Astrocyte (in vitro differentiated cells and primary cell): ENCODE data around the gene EED. TPM values are rescaled to one million over a fixed set of nuclear protein-coding genes. Genes with fewer than 3 reads are reported as not detected.

Source experiments
- DNase-seq: peaks from one replicate; pipeline ENCODE4 v3.0.0-alpha.2; 2010; ENCODE audit warnings: low read depth
- FAIRE-seq: peaks from 2 replicates; lab custom pipeline; 2011; peaks lifted over from hg19 to GRCh38; lab: Jason Lieb, UNC
- H2AFZ ChIP-seq: 2 replicates; pipeline ENCODE4 v1.6.0; 2012; ENCODE audit warnings: low read depth, low read length, inconsistent platforms
- H3K27ac ChIP-seq: 2 replicates; pipeline ENCODE4 v1.5.1; 2011; ENCODE audit warnings: low read depth, low read length, inconsistent platforms
- H3K27me3 ChIP-seq: 2 replicates; pipeline ENCODE4 v1.6.0; 2011; ENCODE audit warnings: low read length, inconsistent platforms; ENCODE audit not compliant: insufficient read depth
- H3K36me3 ChIP-seq: 2 replicates; pipeline ENCODE4 v1.5.1; 2011; ENCODE audit warnings: low read length, inconsistent platforms; ENCODE audit not compliant: insufficient read depth
- H3K4me1 ChIP-seq: 2 replicates; pipeline ENCODE4 v1.5.1; 2011; ENCODE audit warnings: low read length, inconsistent platforms; ENCODE audit not compliant: insufficient read depth
- H3K4me2 ChIP-seq: 2 replicates; pipeline ENCODE4 v1.6.0; 2012; ENCODE audit warnings: low read length, inconsistent platforms
- H3K4me3 ChIP-seq: 2 replicates; pipeline ENCODE4 v1.5.1; 2011; ENCODE audit warnings: low read depth, mild to moderate bottlenecking, low read length, inconsistent platforms; ENCODE audit not compliant: insufficient read depth
- H3K79me2 ChIP-seq: 2 replicates; pipeline ENCODE4 v1.6.0; 2012; ENCODE audit warnings: mild to moderate bottlenecking, low read length, inconsistent platforms; ENCODE audit not compliant: insufficient read depth
- H3K9ac ChIP-seq: 2 replicates; pipeline ENCODE4 v1.6.0; 2012; ENCODE audit warnings: mild to moderate bottlenecking, low read length, inconsistent platforms
- H3K9me3 ChIP-seq: 2 replicates; pipeline ENCODE4 v1.5.1; 2012; ENCODE audit warnings: low read depth, mild to moderate bottlenecking, low read length, inconsistent platforms; ENCODE audit not compliant: insufficient read depth
- H4K20me1 ChIP-seq: 2 replicates; pipeline ENCODE4 v1.6.0; 2012; ENCODE audit warnings: low read length, inconsistent platforms; ENCODE audit not compliant: insufficient read depth
- H3K27ac Mint-ChIP-seq: one replicate; pipeline ENCODE4 v1.8.0; 2021; ENCODE audit warnings: mild to moderate bottlenecking, mixed read lengths; ENCODE audit not compliant: unreplicated experiment
- H3K27me3 Mint-ChIP-seq: one replicate; pipeline ENCODE4 v1.8.0; 2021; ENCODE audit warnings: low read depth, mixed read lengths; ENCODE audit not compliant: unreplicated experiment
- H3K36me3 Mint-ChIP-seq: one replicate; pipeline ENCODE4 v1.8.0; 2021; ENCODE audit warnings: low read depth, mixed read lengths; ENCODE audit not compliant: unreplicated experiment
- H3K4me1 Mint-ChIP-seq: one replicate; pipeline ENCODE4 v1.8.0; 2021; ENCODE audit warnings: low read depth, mixed read lengths; ENCODE audit not compliant: unreplicated experiment
- H3K4me3 Mint-ChIP-seq: one replicate; pipeline ENCODE4 v1.8.0; 2021; ENCODE audit warnings: mild to moderate bottlenecking, moderate library complexity, mixed read lengths; ENCODE audit not compliant: unreplicated experiment
- H3K9me3 Mint-ChIP-seq: one replicate; pipeline ENCODE4 v1.8.0; 2021; ENCODE audit warnings: mild to moderate bottlenecking, mixed read lengths; ENCODE audit not compliant: unreplicated experiment
- CTCF ChIP-seq: IDR thresholded peaks from 2 replicates; pipeline ENCODE4 v1.5.1; 2011; ENCODE audit warnings: low read depth, mild to moderate bottlenecking, inconsistent platforms, low read length, moderate library complexity; ENCODE audit not compliant: insufficient read depth
- EZH2 ChIP-seq: IDR thresholded peaks from 2 replicates; pipeline ENCODE4 v1.6.1; 2012; ENCODE audit warnings: mild to moderate bottlenecking, low read length, inconsistent platforms; ENCODE audit not compliant: insufficient read depth
- total RNA-seq: library from RNA; stranded (reverse); gene quantifications from 2 replicates; pipeline ENCODE4 v1.2.1, GENCODE V29; 2021

EED gene
- total RNA-seq, 1 donor from 2014 or later = 23.4 TPM

DNA sequence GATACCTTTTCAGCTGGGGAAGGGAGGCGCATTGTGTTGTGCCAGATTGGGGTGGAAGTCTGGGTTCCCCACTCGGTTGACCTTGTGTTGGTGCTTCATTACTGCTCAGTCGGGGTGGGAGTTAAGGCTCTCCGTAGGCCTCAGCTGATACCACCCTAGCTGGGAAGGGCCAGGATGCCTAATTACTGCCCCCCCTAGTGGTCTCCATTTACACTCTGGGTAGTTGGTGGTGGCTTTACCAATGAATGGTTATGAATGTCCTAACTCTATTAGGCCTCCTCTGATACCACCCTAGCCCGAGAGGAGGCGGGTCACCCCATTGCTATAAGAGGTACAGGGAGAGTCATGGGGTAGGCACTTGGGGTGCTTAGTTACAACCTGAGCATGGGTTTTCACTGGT, 29.9 kb downstream of the EED start:
- TF ChIP-seq EZH2 (no peak), CTCF (no peak)
- Mint-ChIP-seq H3K4me1 (no peaks in the 10 kb centered on the region), H3K36me3 (peaks cover 3% of the 10 kb centered on the region), H3K27ac (no peak overlapping the region), H3K4me3 (no peak overlapping the region), H3K9me3 (no peaks in the 10 kb centered on the region), H3K27me3 (no peaks in the 10 kb centered on the region)
- Histone ChIP-seq H3K27me3 (no peaks in the 10 kb centered on the region), H3K4me1 (no peaks in the 10 kb centered on the region), H3K27ac (no peak overlapping the region), H3K9ac (no peak overlapping the region), H4K20me1 (peaks cover 9% of the 10 kb centered on the region), H3K9me3 (no peaks in the 10 kb centered on the region), H3K79me2 (peaks cover 44% of the 10 kb centered on the region), H3K36me3 (peaks cover 18% of the 10 kb centered on the region), H3K4me2 (no peak overlapping the region), H3K4me3 (no peak overlapping the region), H2AFZ (no peak overlapping the region)
- FAIRE-seq (no peak), DNase-seq (no peak)

GRCh38 chr11:86274999-86275398, 30.4 kb downstream of the EED start:
- Mint-ChIP-seq H3K9me3 (no peaks in the 10 kb centered on the region), H3K4me1 (no peaks in the 10 kb centered on the region), H3K4me3 (no peak overlapping the region), H3K27ac (no peak overlapping the region), H3K27me3 (no peaks in the 10 kb centered on the region), H3K36me3 (peaks cover 4% of the 10 kb centered on the region)
- no peak overlapping the region for H3K4me2 ChIP-seq
- H2AFZ ChIP-seq = no peak overlapping the region
- TF ChIP-seq CTCF = no peak
- no peak for TF ChIP-seq EZH2
- no peaks in the 10 kb centered on the region for H3K9me3 ChIP-seq
- H3K4me3 ChIP-seq = no peak overlapping the region
- peaks cover 39% of the 10 kb centered on the region for H3K79me2 ChIP-seq
- no peak for DNase-seq
- peaks cover 9% of the 10 kb centered on the region for H4K20me1 ChIP-seq
- no peak overlapping the region for H3K27ac ChIP-seq
- peaks cover 15% of the 10 kb centered on the region for H3K36me3 ChIP-seq
- no peak for FAIRE-seq
- H3K9ac ChIP-seq = no peak overlapping the region
- no peaks in the 10 kb centered on the region for H3K27me3 ChIP-seq
- H3K4me1 ChIP-seq = no peaks in the 10 kb centered on the region

DNA sequence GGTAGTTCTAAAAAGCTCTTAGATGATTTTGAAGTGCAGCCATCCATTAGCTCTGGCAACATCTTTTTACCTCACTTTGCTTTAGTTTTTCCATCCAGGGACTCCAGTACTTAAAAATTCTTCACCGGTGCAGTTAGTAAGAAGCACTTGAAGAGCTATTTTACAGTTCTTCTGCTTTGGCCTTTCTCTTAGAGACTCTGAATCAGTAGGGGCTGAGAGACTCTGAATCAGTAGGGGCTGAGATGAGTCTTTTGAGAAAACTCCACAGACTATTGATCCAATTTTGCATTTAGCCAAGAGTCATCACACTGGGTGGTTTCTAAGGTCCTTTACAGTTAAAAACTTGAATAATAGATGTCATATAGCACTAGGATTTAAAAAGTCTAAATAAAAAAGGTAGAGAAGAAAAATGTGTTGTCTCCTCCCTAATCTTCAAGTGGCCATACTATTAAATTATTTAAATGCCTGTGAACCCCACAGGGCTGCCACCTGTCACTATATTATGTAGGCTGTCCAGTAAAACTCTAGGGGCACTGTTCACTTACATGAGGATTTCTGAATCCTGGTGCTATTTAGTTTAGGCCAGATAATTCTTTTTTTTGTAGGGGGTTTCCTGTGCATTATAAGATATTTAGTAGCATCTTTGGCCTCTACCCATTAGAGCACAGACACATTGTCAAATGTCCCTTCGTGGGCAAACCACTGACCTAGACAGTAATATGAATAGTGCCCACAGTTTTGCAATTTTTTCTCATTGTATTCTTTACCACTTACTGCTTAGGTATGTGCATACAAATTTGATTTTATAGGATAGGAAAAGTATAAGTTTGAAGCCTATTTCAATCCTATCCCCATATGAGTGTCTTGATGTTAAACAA, 31.2 kb downstream of the EED start:
- no peak for TF ChIP-seq EZH2
- no peak for TF ChIP-seq CTCF
- peaks cover 9% of the 10 kb centered on the region for H4K20me1 ChIP-seq
- H3K4me2 ChIP-seq = no peak overlapping the region
- peaks cover 15% of the 10 kb centered on the region for H3K36me3 ChIP-seq
- no peak overlapping the region for H3K4me3 ChIP-seq
- Mint-ChIP-seq H3K4me1 (no peaks in the 10 kb centered on the region), H3K4me3 (no peak overlapping the region), H3K36me3 (peaks cover 4% of the 10 kb centered on the region), H3K27me3 (no peaks in the 10 kb centered on the region), H3K27ac (no peak overlapping the region), H3K9me3 (no peaks in the 10 kb centered on the region)
- no peak for FAIRE-seq
- H3K27ac ChIP-seq = no peak overlapping the region
- H3K9ac ChIP-seq = no peak overlapping the region
- H2AFZ ChIP-seq = no peak overlapping the region
- no peaks in the 10 kb centered on the region for H3K9me3 ChIP-seq
- H3K79me2 ChIP-seq = peaks cover 37% of the 10 kb centered on the region
- no peaks in the 10 kb centered on the region for H3K4me1 ChIP-seq
- H3K27me3 ChIP-seq = no peaks in the 10 kb centered on the region
- no peak for DNase-seq
